Calu3 (cell line): ENCODE results near the gene GNB2. TPM values are rescaled to one million over a fixed set of nuclear protein-coding genes. Genes with fewer than 3 reads are reported as not detected.
A peak's percentile ranks its signal among the peaks of the same experiment; 100 is the strongest.

Source experiments
- Bru-seq: library from RNA; stranded (reverse); fragments of 400-500 nt; gene quantifications from one replicate; lab custom pipeline; 2021; lab: Mats Ljungman, UMichigan
- BruChase-seq, 2 experiments: library from RNA; stranded (reverse); fragments of 400-500 nt; gene quantifications; one replicate each; lab custom pipeline; 2021; lab: Mats Ljungman, UMichigan
- BruUV-seq: library from RNA; stranded (reverse); fragments of 400-500 nt; replicated peaks from 2 replicates; lab custom pipeline; 2021; lab: Mats Ljungman, UMichigan
- CTCF ChIA-PET: fragments of 300-600 bp; sonication (Branson Sonifier 250); formaldehyde crosslinking; loops from one replicate; lab custom pipeline; 2022; ENCODE audit warnings: antibody characterized with exemption; lab: Charles Lee
- DNase-seq: peaks from one replicate; pipeline ENCODE4 v3.0.0; 2022
- H3K27ac Mint-ChIP-seq: one replicate; pipeline ENCODE4 v1.8.0; 2022; ENCODE audit warnings: mixed read lengths; ENCODE audit not compliant: unreplicated experiment
- H3K27me3 Mint-ChIP-seq: one replicate; pipeline ENCODE4 v1.8.0; 2022; ENCODE audit warnings: mixed read lengths; ENCODE audit not compliant: unreplicated experiment
- H3K36me3 Mint-ChIP-seq: one replicate; pipeline ENCODE4 v1.8.0; 2022; ENCODE audit warnings: mild to moderate bottlenecking, moderate library complexity, mixed read lengths; ENCODE audit not compliant: insufficient read depth, unreplicated experiment
- H3K4me1 Mint-ChIP-seq: one replicate; pipeline ENCODE4 v1.8.0; 2022; ENCODE audit warnings: mild to moderate bottlenecking, low read depth, mixed read lengths; ENCODE audit not compliant: unreplicated experiment
- H3K4me3 Mint-ChIP-seq: one replicate; pipeline ENCODE4 v1.8.0; 2022; ENCODE audit warnings: mild to moderate bottlenecking, low read depth, moderate library complexity, mixed read lengths; ENCODE audit not compliant: unreplicated experiment
- H3K9me3 Mint-ChIP-seq: one replicate; pipeline ENCODE4 v1.8.0; 2022; ENCODE audit warnings: low read depth, mixed read lengths; ENCODE audit not compliant: unreplicated experiment
- CTCF ChIP-seq: fragments of 200-600 bp; IDR thresholded peaks from one replicate; pipeline ENCODE4 v1.8.0; 2022; ENCODE audit warnings: antibody characterized with exemption; ENCODE audit not compliant: unreplicated experiment
- intact Hi-C: fragments of 100-400 bp; cut with micrococcal nuclease; formaldehyde crosslinking; loops from one replicate; pipeline ENCODE4 v1.10.0; 2022; ENCODE audit not compliant: unreplicated experiment
- long read RNA-seq: library from polyadenylated mRNA; stranded (forward); transcript quantifications from one replicate; pipeline ENCODE4 v2.0.0, GENCODE V29; 2022
- total RNA-seq: library from RNA; stranded (reverse); gene quantifications from 2 replicates; pipeline ENCODE4 v1.2.3, GENCODE V29; 2022

The GNB2 gene
- 129 and 134 TPM in 2 replicates for total RNA-seq
- Bru-seq, nascent RNA: percentile 51 among the genes with signal in this experiment
- percentile 86 among the genes with signal in this experiment for BruChase-seq, experiment 1, labeled RNA remaining after a 6-hour chase
- percentile 76 among the genes with signal in this experiment for BruChase-seq, experiment 2, labeled RNA remaining after a 2-hour chase
- long read RNA-seq, transcript GNB2-211 (6 exons, 1,702 nt): minor isoform, 10 of 135 reads
- long read RNA-seq, transcript GNB2-201 (10 exons, 1,878 nt): major isoform, 41 of 135 reads
- long read RNA-seq, partial matches to known transcripts: 76 of 135 reads
- long read RNA-seq, other reads (novel, unspliced or antisense): 8 of 135 reads

DNA sequence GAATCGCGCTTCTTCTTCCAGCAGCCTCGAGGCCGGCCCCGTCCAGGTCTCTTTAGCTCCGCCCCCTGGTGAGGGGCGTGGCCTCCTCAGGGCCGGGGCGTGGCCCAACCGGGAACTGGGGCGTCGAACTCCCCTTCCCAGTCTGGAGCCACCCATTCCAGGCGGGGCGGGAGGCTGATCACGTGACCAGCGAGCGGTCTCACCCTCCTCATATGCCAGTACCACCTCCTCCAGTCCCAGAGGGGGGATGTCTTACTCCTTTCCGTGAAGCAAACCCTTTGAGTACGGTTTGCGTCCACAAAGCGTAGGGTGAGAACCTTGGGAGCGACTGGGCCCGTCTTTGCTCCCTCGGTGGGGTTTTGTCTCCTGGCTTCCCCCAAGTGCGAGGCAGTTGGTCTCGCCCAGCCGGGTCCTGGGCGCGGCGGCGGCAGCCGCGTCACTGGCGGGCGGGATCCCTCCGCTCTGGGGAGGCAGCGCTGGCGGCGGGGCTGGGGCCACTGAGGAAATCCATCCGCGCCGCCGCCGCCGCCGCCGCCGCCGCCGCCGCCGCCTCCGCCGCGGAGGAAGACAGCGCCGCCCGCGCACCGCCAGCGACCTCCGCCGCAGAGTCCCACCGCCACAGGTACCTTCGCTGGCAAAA lies at the start of gene GNB2:
Gene GNB2 (plus strand): TSS at position 439 of the 640 bp plus-strand sequence. CDS start 2,526 bp downstream, outside the sequence.
- Mint-ChIP-seq H3K4me1 (no peaks in the 10 kb centered on the region), H3K27ac (peak within 1 kb of the TSS; percentile 90), H3K27me3 (peaks cover 14% of the 10 kb centered on the region), H3K4me3 (peak within 1 kb of the TSS; percentile 93), H3K36me3 (peaks cover 39% of the 10 kb centered on the region), H3K9me3 (no peaks in the 10 kb centered on the region)
- intact Hi-C loops: no loop called here
- BruUV-seq: no TSS peak
- DNase-seq: peak; percentile 97
- CTCF ChIA-PET: interaction anchor here (0.6 to 1.3 kb wide), 3 partner anchors 37 to 471 kb away, joined by 3 to 9 read pairs (median 4); partner anchors contain the start of genes FBXO24 and LRCH4
- no peak for TF ChIP-seq CTCF

- H3K27me3 Mint-ChIP-seq: no peaks in the 10 kb centered on the region
- no peak for DNase-seq
- TF ChIP-seq CTCF: no peak
- no peak overlapping the region for H3K4me3 Mint-ChIP-seq
- no TSS peak for BruUV-seq
- CTCF ChIA-PET: interaction anchor here (0.7 kb wide), 1 partner anchor 11 kb away, joined by 4 read pairs; no protein-coding TSS in a partner anchor
- H3K4me1 Mint-ChIP-seq: no peaks in the 10 kb centered on the region
- no peak overlapping the region for H3K27ac Mint-ChIP-seq
- intact Hi-C loops: no loop called here
- no peaks in the 10 kb centered on the region for H3K9me3 Mint-ChIP-seq
- H3K36me3 Mint-ChIP-seq: no peaks in the 10 kb centered on the region
Measured at GRCh38 chr7:100623951-100624824, 49.4 kb upstream of the GNB2 start.

- BruUV-seq: no TSS peak
- H3K36me3 Mint-ChIP-seq: no peaks in the 10 kb centered on the region
- H3K27me3 Mint-ChIP-seq: no peaks in the 10 kb centered on the region
- CTCF ChIA-PET: interaction anchor here (0.5 to 0.7 kb wide), 3 partner anchors 8 to 33 kb away, joined by 3 to 7 read pairs (median 3); no protein-coding TSS in a partner anchor
- H3K4me3 Mint-ChIP-seq: no peak overlapping the region
- intact Hi-C loops: no loop called here
- no peaks in the 10 kb centered on the region for H3K4me1 Mint-ChIP-seq
- H3K9me3 Mint-ChIP-seq: no peaks in the 10 kb centered on the region
- TF ChIP-seq CTCF: no peak
- no peak overlapping the region for H3K27ac Mint-ChIP-seq
- DNase-seq: no peak
Measured at GRCh38 chr7:100626055-100626454, 47.5 kb upstream of the GNB2 start.
